ENCODE results near the gene SEC31A. TPM values are rescaled to one million over a fixed set of nuclear protein-coding genes. Genes with fewer than 3 reads are reported as not detected.

Gene SEC31A
- total RNA-seq, result 10 to 100 TPM; 76.0 to 77.1 TPM

- POLR2A ChIA-PET, result interaction anchor here (1.3 to 1.8 kb wide), 3 partner anchors 9 to 122 kb away, joined by 3 to 9 read pairs (median 7); partner anchors contain the start of gene THAP9
- Mint-ChIP-seq H3K27ac (peak within 1 kb of the TSS; percentile 96), H3K9me3 (no peaks in the 10 kb centered on the region)
These were observed at the start of gene SEC31A for GRCh38 chr4:82890901-82891706. SEC31A (minus strand) TSS chr4:82891153; CDS start chr4:82881936, 9,217 bp downstream.

GRCh38 chr4:82939414-82939813 lies 48.5 kb upstream of the SEC31A start:
- CTCF ChIA-PET, result no interaction called here
- H3K27ac Mint-ChIP-seq, result no peak overlapping the region
- no peak overlapping the region for H3K4me3 Mint-ChIP-seq
- intact Hi-C loops (cut with micrococcal nuclease), result no loop called here
- TF ChIP-seq CTCF (IDR thresholded peaks at IDR 0.05), result no peak
- ATAC-seq (no peak), DNase-seq (no peak)
- H3K36me3 Mint-ChIP-seq (ENCODE audit: low read depth), result peaks cover 41% of the 10 kb centered on the region
- H3K4me1 Mint-ChIP-seq (ENCODE audit: low read depth), result no peaks in the 10 kb centered on the region
- no peaks in the 10 kb centered on the region for H3K27me3 Mint-ChIP-seq
- no peaks in the 10 kb centered on the region for H3K9me3 Mint-ChIP-seq
- POLR2A ChIA-PET, result interaction anchor here (1.2 kb wide), 1 partner anchor 9 kb away, joined by 3 read pairs; no protein-coding TSS in a partner anchor

More at GRCh38 chr4:82890901-82891706, at the start of gene SEC31A:
- intact Hi-C loops (cut with micrococcal nuclease), result loop anchor here (10.0 kb wide), 1 partner anchor 466 kb away; no protein-coding TSS in a partner anchor
- peak within 1 kb of the TSS; percentile 96 for H3K4me3 Mint-ChIP-seq
- TF ChIP-seq CTCF (IDR thresholded peaks at IDR 0.05), result peak; percentile 20
- CTCF ChIA-PET, result interaction anchor here (0.6 to 2.3 kb wide), 4 partner anchors 8 to 144 kb away, joined by 3 to 14 read pairs (median 3); partner anchors contain the start of genes COPS4 and THAP9
- H3K4me1 Mint-ChIP-seq (ENCODE audit: low read depth), result peaks cover 42% of the 10 kb centered on the region
- DNase-seq (peak; percentile 98), ATAC-seq (peak; percentile 96)
- H3K27me3 Mint-ChIP-seq, result no peaks in the 10 kb centered on the region
- H3K36me3 Mint-ChIP-seq (ENCODE audit: low read depth), result peaks cover 31% of the 10 kb centered on the region

- no peak overlapping the region for H3K4me3 Mint-ChIP-seq
- CTCF ChIA-PET, result no interaction called here
- ATAC-seq (no peak), DNase-seq (no peak)
- H3K36me3 Mint-ChIP-seq (ENCODE audit: low read depth), result peaks cover 47% of the 10 kb centered on the region
- intact Hi-C loops (cut with micrococcal nuclease), result no loop called here
- no peak overlapping the region for H3K27ac Mint-ChIP-seq
- H3K27me3 Mint-ChIP-seq, result no peaks in the 10 kb centered on the region
- H3K4me1 Mint-ChIP-seq (ENCODE audit: low read depth), result no peaks in the 10 kb centered on the region
- TF ChIP-seq CTCF (IDR thresholded peaks at IDR 0.05), result no peak
- no peaks in the 10 kb centered on the region for H3K9me3 Mint-ChIP-seq
- POLR2A ChIA-PET, result no interaction called here
These were observed 43.5 kb upstream of the SEC31A start for GRCh38 chr4:82934441-82934840.

- no peaks in the 10 kb centered on the region for H3K4me1 Mint-ChIP-seq (ENCODE audit: low read depth)
- intact Hi-C loops (cut with micrococcal nuclease), result no loop called here
- DNase-seq (no peak), ATAC-seq (no peak)
- POLR2A ChIA-PET, result interaction anchor here (1.0 kb wide), 1 partner anchor 9 kb away, joined by 3 read pairs; no protein-coding TSS in a partner anchor
- no peaks in the 10 kb centered on the region for H3K27me3 Mint-ChIP-seq
- H3K9me3 Mint-ChIP-seq, result no peaks in the 10 kb centered on the region
- CTCF ChIA-PET, result interaction anchor here (0.9 kb wide), 1 partner anchor 26 kb away, joined by 3 read pairs; no protein-coding TSS in a partner anchor
- peaks cover 40% of the 10 kb centered on the region for H3K36me3 Mint-ChIP-seq (ENCODE audit: low read depth)
- H3K4me3 Mint-ChIP-seq, result no peak overlapping the region
- TF ChIP-seq CTCF (IDR thresholded peaks at IDR 0.05), result no peak
- H3K27ac Mint-ChIP-seq, result no peak overlapping the region
These were observed 40.1 kb upstream of the SEC31A start for GRCh38 chr4:82930848-82931755.

All from activated CD8-positive, alpha-beta T cell treated with anti-CD3 and anti-CD28 coated beads for 36 hours (primary cell).